Raji (cell line): ENCODE data around the gene EIF3C.
"Not testable (repeated sequence)": the region's sequence is repeated elsewhere in the genome, so short reads cannot be mapped to it uniquely, and the experiment has no call there.

Experiments used
- POLR2A ChIP-seq: IDR thresholded peaks from 2 replicates; pipeline ENCODE4 v1.6.1; 2011; ENCODE audit warnings: low read depth, low read length, control low read depth; ENCODE audit not compliant: insufficient read depth

Gene EIF3C, protein sequence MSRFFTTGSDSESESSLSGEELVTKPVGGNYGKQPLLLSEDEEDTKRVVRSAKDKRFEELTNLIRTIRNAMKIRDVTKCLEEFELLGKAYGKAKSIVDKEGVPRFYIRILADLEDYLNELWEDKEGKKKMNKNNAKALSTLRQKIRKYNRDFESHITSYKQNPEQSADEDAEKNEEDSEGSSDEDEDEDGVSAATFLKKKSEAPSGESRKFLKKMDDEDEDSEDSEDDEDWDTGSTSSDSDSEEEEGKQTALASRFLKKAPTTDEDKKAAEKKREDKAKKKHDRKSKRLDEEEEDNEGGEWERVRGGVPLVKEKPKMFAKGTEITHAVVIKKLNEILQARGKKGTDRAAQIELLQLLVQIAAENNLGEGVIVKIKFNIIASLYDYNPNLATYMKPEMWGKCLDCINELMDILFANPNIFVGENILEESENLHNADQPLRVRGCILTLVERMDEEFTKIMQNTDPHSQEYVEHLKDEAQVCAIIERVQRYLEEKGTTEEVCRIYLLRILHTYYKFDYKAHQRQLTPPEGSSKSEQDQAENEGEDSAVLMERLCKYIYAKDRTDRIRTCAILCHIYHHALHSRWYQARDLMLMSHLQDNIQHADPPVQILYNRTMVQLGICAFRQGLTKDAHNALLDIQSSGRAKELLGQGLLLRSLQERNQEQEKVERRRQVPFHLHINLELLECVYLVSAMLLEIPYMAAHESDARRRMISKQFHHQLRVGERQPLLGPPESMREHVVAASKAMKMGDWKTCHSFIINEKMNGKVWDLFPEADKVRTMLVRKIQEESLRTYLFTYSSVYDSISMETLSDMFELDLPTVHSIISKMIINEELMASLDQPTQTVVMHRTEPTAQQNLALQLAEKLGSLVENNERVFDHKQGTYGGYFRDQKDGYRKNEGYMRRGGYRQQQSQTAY

GRCh38 chr16:28711220-28712083 lies at the start of gene EIF3C:
Gene EIF3C (plus strand): TSS chr16:28711464. CDS start chr16:28711687, 223 bp downstream.
- TF ChIP-seq POLR2A = not testable (repeated sequence)

DNA sequence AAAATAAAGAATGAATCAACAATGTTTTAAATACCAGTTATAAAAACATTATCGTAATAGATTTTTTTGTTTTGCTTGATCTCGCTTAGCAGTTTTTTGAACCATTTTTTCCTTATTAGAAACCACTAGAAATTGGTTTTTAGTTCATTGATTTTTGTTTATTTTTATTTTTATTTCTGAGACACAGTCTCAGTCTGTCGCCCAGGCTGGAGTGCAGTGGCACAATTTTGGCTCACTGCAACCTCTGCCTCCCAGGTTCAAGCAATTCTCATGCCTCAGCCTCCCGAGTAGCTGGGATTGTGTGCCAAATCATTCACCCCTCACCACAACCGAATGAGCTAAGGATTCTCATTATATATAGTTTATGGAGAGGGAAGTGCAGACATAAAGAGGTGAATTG lies 40.2 kb downstream of the EIF3C start, which contains the start of gene NPIPB9:
Gene NPIPB9, plus strand, starts transcription at position 301 of the 400 bp plus-strand sequence.
- TF ChIP-seq POLR2A = not testable (repeated sequence)
